Measurements from ENCODE around the gene SCGB1D4.
"Not testable (repeated sequence)": the region's sequence is repeated elsewhere in the genome, so short reads cannot be mapped to it uniquely, and the experiment has no call there.

SCGB1D4 gene, protein sequence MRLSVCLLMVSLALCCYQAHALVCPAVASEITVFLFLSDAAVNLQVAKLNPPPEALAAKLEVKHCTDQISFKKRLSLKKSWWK

DNA sequence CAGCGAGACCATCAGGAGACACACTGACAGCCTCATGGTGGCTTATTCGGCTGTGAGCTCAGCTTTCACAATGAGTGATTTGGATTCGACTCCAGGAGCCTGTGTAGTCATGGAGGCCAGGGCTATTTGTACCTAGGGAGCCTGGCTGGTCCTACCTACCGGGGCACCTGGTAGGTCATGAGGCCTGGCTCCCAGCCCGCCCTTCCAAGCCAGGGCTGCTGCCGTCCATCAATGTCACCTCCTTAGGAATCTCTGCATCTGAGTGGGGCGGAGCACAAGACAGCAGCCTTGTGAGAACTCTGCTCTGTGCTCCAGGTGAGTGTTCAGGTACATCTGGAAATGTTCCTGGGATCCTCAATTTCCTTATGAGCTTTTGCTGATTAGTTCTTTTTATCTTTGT lies at the start of gene SCGB1D4:
Gene SCGB1D4, minus strand, starts transcription at position 101 of the 400 bp plus-strand sequence. Its CDS starts 65 bp downstream, at position 36.
- Histone ChIP-seq H3K36me3 (ENCODE audit: insufficient read depth, low read length) (no peaks in the 10 kb centered on the region), H3K9ac (ENCODE audit: low read depth, low read length) (no peak within 1 kb of the TSS), H3K27ac (ENCODE audit: low read length) (no peak within 1 kb of the TSS), H3K4me3 (ENCODE audit: low read depth in 1 of 2, low read length in 2 of 2) (no peak within 1 kb of the TSS), H3K79me2 (ENCODE audit: insufficient read depth, low read length) (no peaks in the 10 kb centered on the region), H4K20me1 (ENCODE audit: insufficient read depth, low read length) (0 out of 2 replicates have a peak, but pooled peaks cover 7% of the 10 kb centered on the region), H2AFZ (ENCODE audit: low read depth, low read length) (no peak within 1 kb of the TSS), H3K4me1 (ENCODE audit: insufficient read depth, low read length) (no peaks in the 10 kb centered on the region), H3K4me2 (ENCODE audit: insufficient read depth, low read length) (no peak within 1 kb of the TSS), H3K27me3 (ENCODE audit: insufficient read depth, low read length, poor library complexity) (peaks cover 3% of the 10 kb centered on the region), H3K9me3 (ENCODE audit: insufficient read depth, low read length, severe bottlenecking) (no peaks in the 10 kb centered on the region)
- TF ChIP-seq, protein P1, sequence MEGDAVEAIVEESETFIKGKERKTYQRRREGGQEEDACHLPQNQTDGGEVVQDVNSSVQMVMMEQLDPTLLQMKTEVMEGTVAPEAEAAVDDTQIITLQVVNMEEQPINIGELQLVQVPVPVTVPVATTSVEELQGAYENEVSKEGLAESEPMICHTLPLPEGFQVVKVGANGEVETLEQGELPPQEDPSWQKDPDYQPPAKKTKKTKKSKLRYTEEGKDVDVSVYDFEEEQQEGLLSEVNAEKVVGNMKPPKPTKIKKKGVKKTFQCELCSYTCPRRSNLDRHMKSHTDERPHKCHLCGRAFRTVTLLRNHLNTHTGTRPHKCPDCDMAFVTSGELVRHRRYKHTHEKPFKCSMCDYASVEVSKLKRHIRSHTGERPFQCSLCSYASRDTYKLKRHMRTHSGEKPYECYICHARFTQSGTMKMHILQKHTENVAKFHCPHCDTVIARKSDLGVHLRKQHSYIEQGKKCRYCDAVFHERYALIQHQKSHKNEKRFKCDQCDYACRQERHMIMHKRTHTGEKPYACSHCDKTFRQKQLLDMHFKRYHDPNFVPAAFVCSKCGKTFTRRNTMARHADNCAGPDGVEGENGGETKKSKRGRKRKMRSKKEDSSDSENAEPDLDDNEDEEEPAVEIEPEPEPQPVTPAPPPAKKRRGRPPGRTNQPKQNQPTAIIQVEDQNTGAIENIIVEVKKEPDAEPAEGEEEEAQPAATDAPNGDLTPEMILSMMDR (IDR thresholded peaks at IDR 0.05; ENCODE audit: borderline replicate concordance, extremely low read depth, low read length, poor library complexity, severe bottlenecking) = no peak
- TF ChIP-seq EZH2 (IDR thresholded peaks at IDR 0.05; ENCODE audit: borderline replicate concordance, low read depth, low read length, severe bottlenecking) = no peak
- ATAC-seq (ENCODE audit: insufficient read depth, low read depth) = no peak
- DNase-seq = no peak

DNA sequence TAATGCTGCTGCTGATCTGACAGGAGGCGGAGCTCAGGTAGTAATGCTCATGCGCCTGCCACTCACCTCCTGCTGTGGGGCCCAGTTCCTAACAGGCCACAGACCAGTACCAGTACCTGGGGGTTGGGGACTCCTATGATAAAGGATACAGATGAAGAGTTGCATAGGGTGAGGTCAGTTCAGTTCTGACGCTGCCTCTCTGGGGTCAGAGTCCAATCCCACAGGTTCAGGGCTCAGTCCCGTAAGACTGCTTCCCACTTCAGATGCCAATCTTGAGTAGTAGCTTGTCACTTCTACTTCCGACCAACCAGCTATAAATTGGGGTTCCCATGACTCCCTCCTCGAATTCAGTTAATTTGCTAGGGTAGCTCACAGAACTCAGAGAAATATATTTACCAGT lies 47.0 kb upstream of the SCGB1D4 start:
- H3K27me3 ChIP-seq (ENCODE audit: insufficient read depth, low read length, poor library complexity) = no peaks in the 10 kb centered on the region
- no peak for DNase-seq
- H3K9ac ChIP-seq (ENCODE audit: low read depth, low read length) = no peak overlapping the region
- no peaks in the 10 kb centered on the region for H3K4me1 ChIP-seq (ENCODE audit: insufficient read depth, low read length)
- no peak overlapping the region for H3K4me2 ChIP-seq (ENCODE audit: insufficient read depth, low read length)
- TF ChIP-seq, protein P1 (IDR thresholded peaks at IDR 0.05; ENCODE audit: borderline replicate concordance, extremely low read depth, low read length, poor library complexity, severe bottlenecking) = no peak
- no peak for TF ChIP-seq EZH2 (IDR thresholded peaks at IDR 0.05; ENCODE audit: borderline replicate concordance, low read depth, low read length, severe bottlenecking)
- H2AFZ ChIP-seq (ENCODE audit: low read depth, low read length) = no peak overlapping the region
- H3K27ac ChIP-seq (ENCODE audit: low read length) = no peak overlapping the region
- no peaks in the 10 kb centered on the region for H4K20me1 ChIP-seq (ENCODE audit: insufficient read depth, low read length)
- no peak for ATAC-seq (ENCODE audit: insufficient read depth, low read depth)
- no peaks in the 10 kb centered on the region for H3K36me3 ChIP-seq (ENCODE audit: insufficient read depth, low read length)
- no peaks in the 10 kb centered on the region for H3K9me3 ChIP-seq (ENCODE audit: insufficient read depth, low read length, severe bottlenecking)
- no peak overlapping the region for H3K4me3 ChIP-seq (ENCODE audit: low read depth in 1 of 2, low read length in 2 of 2)
- H3K79me2 ChIP-seq (ENCODE audit: insufficient read depth, low read length) = no peaks in the 10 kb centered on the region

DNA sequence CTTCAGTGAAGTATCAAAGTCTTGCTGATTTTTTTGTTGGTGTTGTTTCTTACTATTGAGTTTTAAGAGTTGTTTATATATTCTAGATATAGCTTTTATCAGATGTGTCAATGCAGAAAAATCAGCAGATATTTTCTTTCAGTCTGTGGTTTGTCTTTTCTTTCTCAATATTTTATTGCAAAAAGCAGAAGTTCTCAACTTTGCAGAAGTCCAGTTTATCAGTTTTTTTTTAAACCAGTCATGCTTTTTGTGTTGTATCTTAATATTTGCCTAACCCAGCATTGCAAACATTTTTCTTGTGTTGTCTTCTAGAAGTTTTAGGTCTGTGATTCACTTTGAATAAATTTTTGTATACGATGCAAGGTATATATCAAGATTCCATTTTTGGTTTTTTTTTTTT lies 45.3 kb upstream of the SCGB1D4 start:
- Histone ChIP-seq H3K27ac (ENCODE audit: low read length) (no peak overlapping the region), H3K4me3 (ENCODE audit: low read depth in 1 of 2, low read length in 2 of 2) (no peak overlapping the region), H4K20me1 (ENCODE audit: insufficient read depth, low read length) (no peaks in the 10 kb centered on the region), H3K9me3 (ENCODE audit: insufficient read depth, low read length, severe bottlenecking) (no peaks in the 10 kb centered on the region), H3K4me2 (ENCODE audit: insufficient read depth, low read length) (no peak overlapping the region), H3K79me2 (ENCODE audit: insufficient read depth, low read length) (no peaks in the 10 kb centered on the region), H3K27me3 (ENCODE audit: insufficient read depth, low read length, poor library complexity) (no peaks in the 10 kb centered on the region), H3K4me1 (ENCODE audit: insufficient read depth, low read length) (no peaks in the 10 kb centered on the region), H3K36me3 (ENCODE audit: insufficient read depth, low read length) (no peaks in the 10 kb centered on the region), H2AFZ (ENCODE audit: low read depth, low read length) (no peak overlapping the region), H3K9ac (ENCODE audit: low read depth, low read length) (no peak overlapping the region)
- ATAC-seq (ENCODE audit: insufficient read depth, low read depth) = no peak
- TF ChIP-seq EZH2 (IDR thresholded peaks at IDR 0.05; ENCODE audit: borderline replicate concordance, low read depth, low read length, severe bottlenecking) = no peak
- TF ChIP-seq, protein P1 (IDR thresholded peaks at IDR 0.05; ENCODE audit: borderline replicate concordance, extremely low read depth, low read length, poor library complexity, severe bottlenecking) = no peak
- DNase-seq = no peak

DNA sequence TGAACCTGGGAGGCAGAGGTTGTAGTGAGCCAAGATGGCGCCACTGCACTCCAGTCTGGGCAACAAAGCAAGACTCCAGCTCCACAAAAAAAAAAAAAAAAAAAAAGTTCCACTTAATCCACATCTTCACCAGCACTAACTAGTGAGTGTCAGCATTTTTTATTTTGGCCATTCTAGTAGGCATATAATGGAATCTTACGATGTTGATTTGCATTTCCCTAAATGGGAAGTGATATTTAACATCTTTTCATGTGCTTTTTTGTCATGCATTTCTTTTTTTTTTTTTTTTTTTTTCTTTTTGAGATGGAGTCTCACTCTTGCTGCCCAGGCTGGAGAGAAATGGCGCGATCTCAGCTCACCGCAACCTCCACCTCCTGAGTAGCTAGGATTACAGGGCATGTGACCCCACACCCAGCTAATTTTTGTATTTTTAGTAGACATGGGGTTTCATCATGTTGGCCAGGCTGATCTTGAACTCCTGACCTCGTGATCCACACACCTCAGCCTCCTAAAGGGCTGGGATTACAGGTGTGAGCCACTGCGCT lies 44.8 kb upstream of the SCGB1D4 start:
- not testable (repeated sequence) for H3K79me2 ChIP-seq (ENCODE audit: insufficient read depth, low read length); H3K27me3 ChIP-seq (ENCODE audit: insufficient read depth, low read length, poor library complexity); H3K4me1 ChIP-seq (ENCODE audit: insufficient read depth, low read length); H3K9me3 ChIP-seq (ENCODE audit: insufficient read depth, low read length, severe bottlenecking); H2AFZ ChIP-seq (ENCODE audit: low read depth, low read length); H3K4me3 ChIP-seq (ENCODE audit: low read depth in 1 of 2, low read length in 2 of 2); H4K20me1 ChIP-seq (ENCODE audit: insufficient read depth, low read length); H3K9ac ChIP-seq (ENCODE audit: low read depth, low read length); H3K36me3 ChIP-seq (ENCODE audit: insufficient read depth, low read length); ATAC-seq (ENCODE audit: insufficient read depth, low read depth); H3K27ac ChIP-seq (ENCODE audit: low read length); DNase-seq; H3K4me2 ChIP-seq (ENCODE audit: insufficient read depth, low read length)

All from DND-41 (cell line).